ENCODE data around the gene ARHGAP24.

- no peak for TF ChIP-seq TAF1 (IDR thresholded peaks at IDR 0.05; ENCODE audit: borderline replicate concordance, low read depth, low read length)
- TF ChIP-seq CTCF (IDR thresholded peaks at IDR 0.05): no peak
- no peak for TF ChIP-seq RCOR1 (IDR thresholded peaks at IDR 0.05; ENCODE audit: low read length)
- TF ChIP-seq, protein P1, sequence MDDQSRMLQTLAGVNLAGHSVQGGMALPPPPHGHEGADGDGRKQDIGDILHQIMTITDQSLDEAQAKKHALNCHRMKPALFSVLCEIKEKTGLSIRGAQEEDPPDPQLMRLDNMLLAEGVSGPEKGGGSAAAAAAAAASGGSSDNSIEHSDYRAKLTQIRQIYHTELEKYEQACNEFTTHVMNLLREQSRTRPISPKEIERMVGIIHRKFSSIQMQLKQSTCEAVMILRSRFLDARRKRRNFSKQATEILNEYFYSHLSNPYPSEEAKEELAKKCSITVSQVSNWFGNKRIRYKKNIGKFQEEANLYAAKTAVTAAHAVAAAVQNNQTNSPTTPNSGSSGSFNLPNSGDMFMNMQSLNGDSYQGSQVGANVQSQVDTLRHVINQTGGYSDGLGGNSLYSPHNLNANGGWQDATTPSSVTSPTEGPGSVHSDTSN (IDR thresholded peaks at IDR 0.05): no peak
- TF ChIP-seq CHD2 (IDR thresholded peaks at IDR 0.05; ENCODE audit: low read length, partially characterized antibody): no peak
- no peak for TF ChIP-seq POLR2AphosphoS5 (IDR thresholded peaks at IDR 0.05; ENCODE audit: low read depth, low read length)
- TF ChIP-seq, protein P2, sequence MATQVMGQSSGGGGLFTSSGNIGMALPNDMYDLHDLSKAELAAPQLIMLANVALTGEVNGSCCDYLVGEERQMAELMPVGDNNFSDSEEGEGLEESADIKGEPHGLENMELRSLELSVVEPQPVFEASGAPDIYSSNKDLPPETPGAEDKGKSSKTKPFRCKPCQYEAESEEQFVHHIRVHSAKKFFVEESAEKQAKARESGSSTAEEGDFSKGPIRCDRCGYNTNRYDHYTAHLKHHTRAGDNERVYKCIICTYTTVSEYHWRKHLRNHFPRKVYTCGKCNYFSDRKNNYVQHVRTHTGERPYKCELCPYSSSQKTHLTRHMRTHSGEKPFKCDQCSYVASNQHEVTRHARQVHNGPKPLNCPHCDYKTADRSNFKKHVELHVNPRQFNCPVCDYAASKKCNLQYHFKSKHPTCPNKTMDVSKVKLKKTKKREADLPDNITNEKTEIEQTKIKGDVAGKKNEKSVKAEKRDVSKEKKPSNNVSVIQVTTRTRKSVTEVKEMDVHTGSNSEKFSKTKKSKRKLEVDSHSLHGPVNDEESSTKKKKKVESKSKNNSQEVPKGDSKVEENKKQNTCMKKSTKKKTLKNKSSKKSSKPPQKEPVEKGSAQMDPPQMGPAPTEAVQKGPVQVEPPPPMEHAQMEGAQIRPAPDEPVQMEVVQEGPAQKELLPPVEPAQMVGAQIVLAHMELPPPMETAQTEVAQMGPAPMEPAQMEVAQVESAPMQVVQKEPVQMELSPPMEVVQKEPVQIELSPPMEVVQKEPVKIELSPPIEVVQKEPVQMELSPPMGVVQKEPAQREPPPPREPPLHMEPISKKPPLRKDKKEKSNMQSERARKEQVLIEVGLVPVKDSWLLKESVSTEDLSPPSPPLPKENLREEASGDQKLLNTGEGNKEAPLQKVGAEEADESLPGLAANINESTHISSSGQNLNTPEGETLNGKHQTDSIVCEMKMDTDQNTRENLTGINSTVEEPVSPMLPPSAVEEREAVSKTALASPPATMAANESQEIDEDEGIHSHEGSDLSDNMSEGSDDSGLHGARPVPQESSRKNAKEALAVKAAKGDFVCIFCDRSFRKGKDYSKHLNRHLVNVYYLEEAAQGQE (IDR thresholded peaks at IDR 0.05; ENCODE audit: low read depth, low read length): no peak
- no peak for TF ChIP-seq EZH2phosphoT487 (IDR thresholded peaks at IDR 0.05; ENCODE audit: borderline replicate concordance, low read depth)
- TF ChIP-seq, protein P3, sequence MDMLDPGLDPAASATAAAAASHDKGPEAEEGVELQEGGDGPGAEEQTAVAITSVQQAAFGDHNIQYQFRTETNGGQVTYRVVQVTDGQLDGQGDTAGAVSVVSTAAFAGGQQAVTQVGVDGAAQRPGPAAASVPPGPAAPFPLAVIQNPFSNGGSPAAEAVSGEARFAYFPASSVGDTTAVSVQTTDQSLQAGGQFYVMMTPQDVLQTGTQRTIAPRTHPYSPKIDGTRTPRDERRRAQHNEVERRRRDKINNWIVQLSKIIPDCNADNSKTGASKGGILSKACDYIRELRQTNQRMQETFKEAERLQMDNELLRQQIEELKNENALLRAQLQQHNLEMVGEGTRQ (IDR thresholded peaks at IDR 0.05; ENCODE audit: borderline replicate concordance, low read depth, low read length): no peak
- TF ChIP-seq SMC3 (IDR thresholded peaks at IDR 0.05; ENCODE audit: low read depth, low read length): no peak
Measured at GRCh38 chr4:85933291-85933640, 458.3 kb downstream of the ARHGAP24 start.

Measured in SK-N-SH (cell line).